Activated CD8-positive, alpha-beta T cell treated with anti-CD3 and anti-CD28 coated beads, Interleukin-2, amount 10 ng/mL, durations not matched to agents 7 days and 5 days (primary cell): ENCODE measurements around the gene BMP7. TPM values are rescaled to one million over a fixed set of nuclear protein-coding genes. Genes with fewer than 3 reads are reported as not detected.
"Not testable (repeated sequence)": the region's sequence is repeated elsewhere in the genome, so short reads cannot be mapped to it uniquely, and the experiment has no call there.

Experiments used
- ATAC-seq: fragments of 150-1000 bp; cut with Tn5 transposase; one replicate; pipeline ENCODE4 v1.10.0; 2021; ENCODE audit warnings: moderate library complexity
- CTCF ChIA-PET: fragments of 350-600 bp; sonication (Branson Sonifier 250); formaldehyde crosslinking; loops from one replicate; lab custom pipeline; 2021; ENCODE audit warnings: antibody characterized with exemption; lab: Charles Lee
- POLR2A ChIA-PET: fragments of 350-600 bp; sonication (Branson Sonifier 250); formaldehyde crosslinking; loops from one replicate; lab custom pipeline; 2021; ENCODE audit warnings: antibody characterized with exemption; lab: Charles Lee
- DNase-seq: peaks from one replicate; pipeline ENCODE4 v3.0.0-alpha.2; 2020
- H3K27ac Mint-ChIP-seq: one replicate; pipeline ENCODE4 v1.8.0; 2021; ENCODE audit warnings: mild to moderate bottlenecking, mixed read lengths
- H3K27me3 Mint-ChIP-seq: one replicate; pipeline ENCODE4 v1.8.0; 2021; ENCODE audit warnings: low read depth, mixed read lengths
- H3K36me3 Mint-ChIP-seq: one replicate; pipeline ENCODE4 v1.8.0; 2021; ENCODE audit warnings: low read depth, mixed read lengths
- H3K4me1 Mint-ChIP-seq: one replicate; pipeline ENCODE4 v1.8.0; 2021; ENCODE audit warnings: low read depth, mixed read lengths
- H3K4me3 Mint-ChIP-seq: one replicate; pipeline ENCODE4 v1.8.0; 2021; ENCODE audit warnings: mild to moderate bottlenecking, mixed read lengths
- H3K9me3 Mint-ChIP-seq: one replicate; pipeline ENCODE4 v1.8.0; 2022; ENCODE audit warnings: mixed read lengths; ENCODE audit not compliant: insufficient read depth
- total RNA-seq, 2 experiments: library from RNA; stranded (reverse); gene quantifications; one replicate each; pipeline ENCODE4 v1.2.3, GENCODE V29; 2021

BMP7 gene
- total RNA-seq, 2 experiments from 2014 or later: not detected

GRCh38 chr20:57159193-57159851, 107.1 kb downstream of the BMP7 start:
- Mint-ChIP-seq H3K27ac (no peak overlapping the region), H3K27me3 (no peaks in the 10 kb centered on the region), H3K4me1 (no peaks in the 10 kb centered on the region), H3K4me3 (no peak overlapping the region), H3K36me3 (no peaks in the 10 kb centered on the region), H3K9me3 (no peaks in the 10 kb centered on the region)
- no peak for DNase-seq
- ATAC-seq: no peak
- POLR2A ChIA-PET: no interaction called here
- CTCF ChIA-PET: no interaction called here

DNA sequence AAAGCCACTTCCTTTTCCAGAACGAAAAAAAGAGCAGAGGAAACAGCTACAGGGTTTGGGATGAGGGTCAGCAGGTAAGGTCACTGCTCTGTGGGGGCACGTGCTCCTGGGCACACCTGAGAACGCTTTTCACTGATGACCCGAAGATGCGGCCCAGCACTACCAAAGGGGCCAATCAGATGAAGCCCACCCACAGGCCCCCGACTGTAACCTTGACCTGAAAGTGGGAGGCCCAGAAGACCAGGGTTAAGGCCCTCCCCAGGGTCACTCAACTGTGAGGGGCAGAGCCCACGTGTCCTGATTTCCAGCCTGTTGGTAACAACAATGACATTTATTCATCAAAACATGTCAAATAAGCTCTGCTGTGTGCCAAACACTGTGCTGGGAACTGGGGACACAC, 108.0 kb downstream of the BMP7 start:
- Mint-ChIP-seq H3K4me1 (no peaks in the 10 kb centered on the region), H3K4me3 (no peak overlapping the region), H3K9me3 (no peaks in the 10 kb centered on the region), H3K27ac (no peak overlapping the region), H3K36me3 (no peaks in the 10 kb centered on the region), H3K27me3 (no peaks in the 10 kb centered on the region)
- ChIA-PET CTCF (no interaction called here), POLR2A (no interaction called here)
- no peak for DNase-seq
- ATAC-seq: no peak

DNA sequence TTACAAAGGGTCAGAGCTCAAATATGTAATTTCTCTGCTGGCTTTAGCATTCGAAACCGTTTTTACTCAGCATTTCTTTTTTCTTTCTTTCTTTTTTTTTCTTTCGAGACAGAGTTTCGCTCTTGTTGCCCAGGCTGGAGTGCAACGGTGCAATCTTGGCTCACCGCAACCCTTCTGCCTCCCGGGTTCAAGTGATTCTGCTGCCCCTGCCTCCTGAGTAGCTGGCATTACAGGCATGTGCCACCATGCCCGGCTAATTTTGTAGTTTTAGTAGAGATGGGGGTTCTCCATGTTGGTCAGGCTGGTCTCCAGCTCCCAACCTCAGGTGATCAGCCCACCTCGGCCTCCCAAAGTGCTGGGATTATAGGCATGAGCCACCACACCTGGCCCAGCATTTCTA, 108.7 kb downstream of the BMP7 start:
- CTCF ChIA-PET, H3K4me1 Mint-ChIP-seq, H3K27ac Mint-ChIP-seq, H3K27me3 Mint-ChIP-seq, H3K9me3 Mint-ChIP-seq, H3K36me3 Mint-ChIP-seq, ATAC-seq, H3K4me3 Mint-ChIP-seq, POLR2A ChIA-PET, DNase-seq: not testable (repeated sequence)

DNA sequence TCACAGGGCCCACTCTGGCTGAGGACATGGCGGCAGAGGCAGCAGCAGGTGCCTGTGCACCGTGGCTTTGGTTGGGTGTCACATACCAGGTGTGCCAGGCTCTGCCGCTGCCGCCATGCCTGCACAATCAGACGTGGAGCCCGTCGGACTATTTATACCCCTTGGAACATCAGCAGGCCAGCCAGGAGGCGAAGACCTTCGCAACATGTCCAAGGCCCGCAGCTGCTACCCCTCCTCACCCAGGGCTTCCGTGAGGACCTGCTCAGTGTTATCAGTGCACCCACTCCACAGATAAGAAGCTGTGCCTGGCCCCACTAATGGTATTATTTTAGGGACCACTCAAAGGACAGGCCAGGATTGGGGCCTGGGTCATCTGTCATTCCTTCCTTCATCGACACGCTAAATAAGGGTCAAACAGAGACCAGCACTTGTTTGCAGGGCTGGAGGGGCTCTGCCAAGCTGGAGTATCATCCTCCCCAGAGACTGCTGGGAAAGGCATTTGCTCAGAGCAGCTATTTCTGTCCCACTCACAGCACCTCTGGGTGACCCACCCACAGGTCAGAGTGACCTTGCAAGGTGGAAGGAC, 109.2 kb downstream of the BMP7 start:
- H3K9me3 Mint-ChIP-seq: no peaks in the 10 kb centered on the region
- ATAC-seq: no peak
- no peak overlapping the region for H3K27ac Mint-ChIP-seq
- no peaks in the 10 kb centered on the region for H3K4me1 Mint-ChIP-seq
- ChIA-PET POLR2A (no interaction called here), CTCF (no interaction called here)
- no peak overlapping the region for H3K4me3 Mint-ChIP-seq
- DNase-seq: no peak
- no peaks in the 10 kb centered on the region for H3K27me3 Mint-ChIP-seq
- no peaks in the 10 kb centered on the region for H3K36me3 Mint-ChIP-seq

GRCh38 chr20:57156011-57156729, 110.3 kb downstream of the BMP7 start:
- H3K36me3 Mint-ChIP-seq: no peaks in the 10 kb centered on the region
- no peak overlapping the region for H3K4me3 Mint-ChIP-seq
- no peaks in the 10 kb centered on the region for H3K4me1 Mint-ChIP-seq
- no peak for ATAC-seq
- no peaks in the 10 kb centered on the region for H3K9me3 Mint-ChIP-seq
- no peak for DNase-seq
- ChIA-PET CTCF (no interaction called here), POLR2A (no interaction called here)
- H3K27me3 Mint-ChIP-seq: no peaks in the 10 kb centered on the region
- H3K27ac Mint-ChIP-seq: no peak overlapping the region

GRCh38 chr20:57155415-57155814, 111.0 kb downstream of the BMP7 start:
- Mint-ChIP-seq H3K27ac (no peak overlapping the region), H3K36me3 (no peaks in the 10 kb centered on the region), H3K27me3 (no peaks in the 10 kb centered on the region), H3K4me3 (no peak overlapping the region), H3K4me1 (no peaks in the 10 kb centered on the region), H3K9me3 (no peaks in the 10 kb centered on the region)
- DNase-seq: no peak
- no peak for ATAC-seq
- POLR2A ChIA-PET: no interaction called here
- CTCF ChIA-PET: no interaction called here

DNA sequence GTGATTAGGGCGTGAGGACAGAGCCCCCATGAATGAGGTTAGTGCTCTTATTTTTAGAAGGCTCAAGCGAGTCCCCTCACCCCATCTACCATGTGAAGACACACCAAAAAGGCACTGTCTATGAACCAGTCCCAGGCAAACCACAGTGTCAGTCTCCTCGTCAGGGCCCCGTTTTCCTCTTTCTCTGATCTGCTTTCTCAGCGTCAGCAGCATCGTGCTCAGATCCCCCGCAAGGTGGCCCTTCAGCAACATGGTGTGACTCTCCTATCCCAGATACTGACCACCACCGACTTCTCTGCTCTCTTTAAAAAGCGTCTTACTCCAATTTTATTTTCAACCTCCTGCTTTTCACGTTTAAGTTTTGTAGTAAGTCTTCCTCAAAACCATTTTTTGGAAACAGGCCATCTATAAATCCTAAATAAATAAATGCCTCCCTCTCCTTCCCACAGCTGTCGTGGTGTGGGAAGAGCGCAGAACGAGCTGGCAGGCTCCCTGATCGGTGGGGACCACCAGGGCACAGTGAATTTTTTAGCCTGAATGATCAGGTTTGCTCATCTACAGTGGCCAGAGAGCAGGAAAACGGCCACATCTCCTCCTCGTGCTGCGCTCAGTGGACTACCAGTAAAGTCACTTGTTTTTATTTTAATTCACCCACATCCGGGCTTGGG, 113.1 kb downstream of the BMP7 start:
- Mint-ChIP-seq H3K4me3 (no peak overlapping the region), H3K27me3 (peaks cover 5% of the 10 kb centered on the region), H3K36me3 (no peaks in the 10 kb centered on the region), H3K27ac (no peak overlapping the region), H3K9me3 (no peaks in the 10 kb centered on the region), H3K4me1 (no peaks in the 10 kb centered on the region)
- ATAC-seq (no peak), DNase-seq (no peak)
- POLR2A ChIA-PET: no interaction called here
- CTCF ChIA-PET: no interaction called here

- POLR2A ChIA-PET: no interaction called here
- ATAC-seq (no peak), DNase-seq (no peak)
- H3K9me3 Mint-ChIP-seq: no peaks in the 10 kb centered on the region
- H3K27me3 Mint-ChIP-seq: peaks cover 5% of the 10 kb centered on the region
- CTCF ChIA-PET: no interaction called here
- no peak overlapping the region for H3K4me3 Mint-ChIP-seq
- no peaks in the 10 kb centered on the region for H3K36me3 Mint-ChIP-seq
- H3K27ac Mint-ChIP-seq: no peak overlapping the region
- no peaks in the 10 kb centered on the region for H3K4me1 Mint-ChIP-seq
These were observed 113.9 kb downstream of the BMP7 start for GRCh38 chr20:57152557-57152956.

GRCh38 chr20:57150559-57150958, 115.9 kb downstream of the BMP7 start:
- POLR2A ChIA-PET: no interaction called here
- no peak for ATAC-seq
- CTCF ChIA-PET: no interaction called here
- H3K4me1 Mint-ChIP-seq: peaks cover 6% of the 10 kb centered on the region
- no peaks in the 10 kb centered on the region for H3K36me3 Mint-ChIP-seq
- peaks cover 5% of the 10 kb centered on the region for H3K27me3 Mint-ChIP-seq
- no peak overlapping the region for H3K27ac Mint-ChIP-seq
- no peak for DNase-seq
- no peaks in the 10 kb centered on the region for H3K9me3 Mint-ChIP-seq
- H3K4me3 Mint-ChIP-seq: no peak overlapping the region

DNA sequence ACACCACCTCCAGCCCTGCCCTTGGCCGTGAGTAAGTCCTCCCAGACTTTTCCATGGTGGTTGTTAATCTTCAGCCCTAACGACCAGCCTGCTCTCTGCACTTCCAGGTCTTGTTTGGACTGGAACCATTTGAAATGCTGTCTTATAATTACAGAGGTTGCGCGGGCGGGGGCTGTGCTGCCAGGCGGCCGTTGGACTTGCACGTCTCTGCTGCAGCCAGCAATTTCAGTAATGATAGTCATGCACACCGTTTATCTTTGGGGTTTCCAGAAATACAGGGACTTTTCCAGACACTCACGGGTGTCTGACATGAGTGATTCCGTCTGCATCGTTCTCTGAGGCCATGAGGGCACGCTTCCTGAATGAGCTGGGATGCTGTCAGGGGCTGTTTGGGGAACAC, 118.2 kb downstream of the BMP7 start:
- no peak for ATAC-seq
- H3K36me3 Mint-ChIP-seq: no peaks in the 10 kb centered on the region
- no peak overlapping the region for H3K4me3 Mint-ChIP-seq
- peaks cover 5% of the 10 kb centered on the region for H3K27me3 Mint-ChIP-seq
- no peak overlapping the region for H3K27ac Mint-ChIP-seq
- H3K4me1 Mint-ChIP-seq: peaks cover 6% of the 10 kb centered on the region
- ChIA-PET CTCF (no interaction called here), POLR2A (no interaction called here)
- no peaks in the 10 kb centered on the region for H3K9me3 Mint-ChIP-seq
- no peak for DNase-seq

GRCh38 chr20:57147185-57147584, 119.3 kb downstream of the BMP7 start:
- DNase-seq (no peak), ATAC-seq (no peak)
- peaks cover 6% of the 10 kb centered on the region for H3K4me1 Mint-ChIP-seq
- peaks cover 5% of the 10 kb centered on the region for H3K27me3 Mint-ChIP-seq
- H3K9me3 Mint-ChIP-seq: no peaks in the 10 kb centered on the region
- H3K36me3 Mint-ChIP-seq: no peaks in the 10 kb centered on the region
- CTCF ChIA-PET: no interaction called here
- no peak overlapping the region for H3K4me3 Mint-ChIP-seq
- POLR2A ChIA-PET: no interaction called here
- no peak overlapping the region for H3K27ac Mint-ChIP-seq

DNA sequence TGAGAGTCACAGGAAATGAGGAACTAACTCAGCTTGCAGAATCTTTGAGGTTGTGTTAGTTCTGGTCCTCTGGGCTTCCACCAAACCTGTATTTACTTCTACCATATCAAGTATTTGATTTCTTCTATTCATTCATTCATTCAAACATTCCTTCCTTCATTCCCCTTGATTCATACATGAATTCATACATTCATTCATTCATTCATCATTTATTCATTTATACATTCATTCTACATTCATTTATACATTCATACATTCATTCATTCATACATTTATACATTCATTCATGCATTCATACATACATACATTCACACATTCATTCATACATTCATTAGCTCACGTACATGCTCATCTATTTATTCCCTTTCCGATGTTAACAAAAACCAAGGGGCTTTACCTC, 120.3 kb downstream of the BMP7 start:
- no peak overlapping the region for H3K27ac Mint-ChIP-seq
- H3K4me1 Mint-ChIP-seq: peaks cover 6% of the 10 kb centered on the region
- DNase-seq (no peak), ATAC-seq (no peak)
- H3K36me3 Mint-ChIP-seq: no peaks in the 10 kb centered on the region
- CTCF ChIA-PET: no interaction called here
- H3K27me3 Mint-ChIP-seq: peaks cover 5% of the 10 kb centered on the region
- H3K4me3 Mint-ChIP-seq: no peak overlapping the region
- no peaks in the 10 kb centered on the region for H3K9me3 Mint-ChIP-seq
- POLR2A ChIA-PET: no interaction called here
